ENCODE measurements around the gene TVP23A. TPM values are rescaled to one million over a fixed set of nuclear protein-coding genes. Genes with fewer than 3 reads are reported as not detected.
"Not testable (repeated sequence)": the region's sequence is repeated elsewhere in the genome, so short reads cannot be mapped to it uniquely, and the experiment has no call there.

TVP23A gene
- total RNA-seq, 1 donor from 2014 or later: 0.21 TPM

GRCh38 chr16:10806698-10807097, 11.9 kb downstream of the TVP23A start:
- Histone ChIP-seq H3K36me3 (ENCODE audit: control insufficient read depth, insufficient read depth, low read length) (no peaks in the 10 kb centered on the region), H3K27me3 (ENCODE audit: control insufficient read depth, insufficient read depth, low read length) (no peaks in the 10 kb centered on the region), H3K4me3 (ENCODE audit: low read depth, low read length) (no peak overlapping the region)
- no peak for TF ChIP-seq CTCF (IDR thresholded peaks at IDR 0.05; ENCODE audit: insufficient read depth, low read length, poor library complexity, severe bottlenecking)
- DNase-seq (ENCODE audit: low read depth): no peak

GRCh38 chr16:10805334-10805733, 13.3 kb downstream of the TVP23A start:
- H3K36me3 ChIP-seq (ENCODE audit: control insufficient read depth, insufficient read depth, low read length): no peaks in the 10 kb centered on the region
- no peak overlapping the region for H3K4me3 ChIP-seq (ENCODE audit: low read depth, low read length)
- no peak for DNase-seq (ENCODE audit: low read depth)
- no peak for TF ChIP-seq CTCF (IDR thresholded peaks at IDR 0.05; ENCODE audit: insufficient read depth, low read length, poor library complexity, severe bottlenecking)
- no peaks in the 10 kb centered on the region for H3K27me3 ChIP-seq (ENCODE audit: control insufficient read depth, insufficient read depth, low read length)

GRCh38 chr16:10799736-10800135, 18.9 kb downstream of the TVP23A start:
- no peak overlapping the region for H3K4me3 ChIP-seq (ENCODE audit: low read depth, low read length)
- no peak for DNase-seq (ENCODE audit: low read depth)
- no peak for TF ChIP-seq CTCF (IDR thresholded peaks at IDR 0.05; ENCODE audit: insufficient read depth, low read length, poor library complexity, severe bottlenecking)
- no peaks in the 10 kb centered on the region for H3K27me3 ChIP-seq (ENCODE audit: control insufficient read depth, insufficient read depth, low read length)
- no peaks in the 10 kb centered on the region for H3K36me3 ChIP-seq (ENCODE audit: control insufficient read depth, insufficient read depth, low read length)

GRCh38 chr16:10791048-10791447, 27.5 kb downstream of the TVP23A start:
- H3K4me3 ChIP-seq (ENCODE audit: low read depth, low read length): no peak overlapping the region
- H3K27me3 ChIP-seq (ENCODE audit: control insufficient read depth, insufficient read depth, low read length): no peaks in the 10 kb centered on the region
- TF ChIP-seq CTCF (IDR thresholded peaks at IDR 0.05; ENCODE audit: insufficient read depth, low read length, poor library complexity, severe bottlenecking): no peak
- no peak for DNase-seq (ENCODE audit: low read depth)
- no peaks in the 10 kb centered on the region for H3K36me3 ChIP-seq (ENCODE audit: control insufficient read depth, insufficient read depth, low read length)

GRCh38 chr16:10788630-10789029, 30.0 kb downstream of the TVP23A start:
- not testable (repeated sequence) for H3K36me3 ChIP-seq (ENCODE audit: control insufficient read depth, insufficient read depth, low read length); H3K27me3 ChIP-seq (ENCODE audit: control insufficient read depth, insufficient read depth, low read length); H3K4me3 ChIP-seq (ENCODE audit: low read depth, low read length); DNase-seq (ENCODE audit: low read depth)

- no peak for DNase-seq (ENCODE audit: low read depth)
- TF ChIP-seq CTCF (IDR thresholded peaks at IDR 0.05; ENCODE audit: insufficient read depth, low read length, poor library complexity, severe bottlenecking): no peak
- H3K36me3 ChIP-seq (ENCODE audit: control insufficient read depth, insufficient read depth, low read length): no peaks in the 10 kb centered on the region
- no peak overlapping the region for H3K4me3 ChIP-seq (ENCODE audit: low read depth, low read length)
- no peaks in the 10 kb centered on the region for H3K27me3 ChIP-seq (ENCODE audit: control insufficient read depth, insufficient read depth, low read length)
Measured at GRCh38 chr16:10787304-10787703, 31.3 kb downstream of the TVP23A start.

All from kidney epithelial cell (primary cell).